Body of pancreas (tissue), 4 donors: ENCODE results near the gene TBC1D4. TPM values are rescaled to one million over a fixed set of nuclear protein-coding genes. Genes with fewer than 3 reads are reported as not detected.
"Not testable (repeated sequence)": the region's sequence is repeated elsewhere in the genome, so short reads cannot be mapped to it uniquely, and the experiment has no call there.

Source experiments
- ATAC-seq: fragments of 150-250 bp; one replicate; pipeline ENCODE4 v1.9.1; 2016
- DNase-seq, 4 donors: peaks; one replicate each; pipeline ENCODE4 v3.0.0-alpha.2; 2019
- H3K27ac ChIP-seq, 4 donors: fragments of 200-600 bp; sonication (generic); 1 replicate in 3 of 4; 2 replicates in 1 of 4; pipeline versions ENCODE4 v1.5.1 to v1.6.1; 2016 to 2019; ENCODE audit warnings: mild to moderate bottlenecking in 1 of 4, mixed read lengths in 1 of 4, moderate library complexity in 1 of 4
- H3K27me3 ChIP-seq, 2 donors: fragments of 200-600 bp; sonication (generic); one replicate each; pipeline ENCODE4 v1.6.0; 2016; ENCODE audit warnings: mild to moderate bottlenecking in 1 of 2
- H3K36me3 ChIP-seq, 2 donors: fragments of 200-600 bp; sonication (generic); replicated peaks in 1 of 2; 2 replicates each; pipeline ENCODE4 v1.5.1; 2016; ENCODE audit warnings: low read depth in 2 of 2; ENCODE audit not compliant: insufficient read depth in 1 of 2
- H3K4me1 ChIP-seq: fragments of 200-600 bp; sonication (generic); one replicate; pipeline ENCODE4 v1.6.0; 2016
- H3K4me3 ChIP-seq, 2 donors: fragments of 200-600 bp; sonication (generic); 1 replicate in 1 of 2; 2 replicates in 1 of 2; pipeline ENCODE4 v1.5.1; 2016 to 2019
- H3K9me3 ChIP-seq, 3 donors: fragments of 200-600 bp; sonication (generic); 1 replicate in 2 of 3; 2 replicates in 1 of 3; pipeline ENCODE4 v1.5.1; 2016
- CTCF ChIP-seq, 7 experiments: fragments of 450-650 bp in 4 of 7; fragments of 200-600 bp in 3 of 7; sonication (generic) in 3 of 7; IDR thresholded peaks; one replicate each; pipeline ENCODE4 v1.5.1; 2016 to 2019; ENCODE audit warnings: antibody characterized with exemption in 7 of 7
- POLR2A ChIP-seq, 3 donors: fragments of 450-650 bp; IDR thresholded peaks; one replicate each; pipeline ENCODE4 v1.6.1; 2016; ENCODE audit warnings: antibody characterized with exemption in 3 of 3, mild to moderate bottlenecking in 2 of 3
- WGBS, 2 donors: methylation state at CpG; one replicate each; pipeline ENCODE4 v1.1.5; 2017; 5-methylcytosine and 5-hydroxymethylcytosine counted together
- intact Hi-C: fragments of 100-400 bp; cut with DNase I; formaldehyde crosslinking; loops from one replicate; pipeline ENCODE4 v1.15.1; 2023
- total RNA-seq, 2 donors: library from RNA; depleted of rRNA; stranded (reverse); fragments of >200 nt; gene quantifications; one replicate each; pipeline ENCODE4 v1.1.0, GENCODE V29; 2016

TBC1D4 gene
- total RNA-seq, 2 donors from 2014 or later = 28.3 to 29.7 TPM

- Histone ChIP-seq H3K36me3 (peaks cover 0 to 2% of the 10 kb centered on the region in 2 donors), H3K27ac (no peak overlapping the region), H3K4me3 (no peak overlapping the region), H3K4me1 (no peaks in the 10 kb centered on the region), H3K27me3 (no peaks in the 10 kb centered on the region), H3K9me3 (peaks cover 0 to 7% (median 0%) of the 10 kb centered on the region in 3 donors)
- WGBS, 2 donors = 77 to 84% methylated on average over 8 of the region's 8 CpGs
- no peak for DNase-seq
- TF ChIP-seq CTCF (IDR thresholded peaks at IDR 0.05) (no peak), POLR2A (IDR thresholded peaks at IDR 0.05) (no peak)
- ATAC-seq = no peak
- intact Hi-C loops = no loop called here
These were observed 202.1 kb downstream of the TBC1D4 start for GRCh38 chr13:75279834-75280369.

- H3K4me3 ChIP-seq, H3K4me1 ChIP-seq, DNase-seq, H3K9me3 ChIP-seq, H3K27me3 ChIP-seq, H3K36me3 ChIP-seq, H3K27ac ChIP-seq, ATAC-seq, intact Hi-C loops: not testable (repeated sequence)
- 92 to 93% methylated on average over 4 of the region's 4 CpGs for WGBS, 2 donors
These were observed 208.3 kb downstream of the TBC1D4 start for GRCh38 chr13:75273695-75274094.

- intact Hi-C loops = no loop called here
- 90 to 95% methylated on average over 1 of the region's 1 CpG for WGBS, 2 donors
- Histone ChIP-seq H3K27me3 (no peaks in the 10 kb centered on the region), H3K27ac (no peak overlapping the region), H3K4me3 (no peak overlapping the region), H3K9me3 (no peaks in the 10 kb centered on the region), H3K36me3 (no peaks in the 10 kb centered on the region), H3K4me1 (no peaks in the 10 kb centered on the region)
- TF ChIP-seq POLR2A (IDR thresholded peaks at IDR 0.05) = no peak
- DNase-seq (no peak), ATAC-seq (no peak)
These were observed 210.1 kb downstream of the TBC1D4 start for GRCh38 chr13:75271846-75272245.

GRCh38 chr13:75268481-75268880 lies 213.5 kb downstream of the TBC1D4 start:
- H3K36me3 ChIP-seq, DNase-seq, H3K27me3 ChIP-seq, H3K27ac ChIP-seq, intact Hi-C loops, ATAC-seq, H3K4me3 ChIP-seq, H3K4me1 ChIP-seq, H3K9me3 ChIP-seq: not testable (repeated sequence)
- 94 to 95% methylated on average over 3 to 24 of the region's 24 CpGs for whole genome bisulfite sequencing, 2 donors

- WGBS, 2 donors = 75 to 83% methylated on average over 2 of the region's 2 CpGs
- H3K9me3 ChIP-seq = no peaks in the 10 kb centered on the region
- ATAC-seq (no peak), DNase-seq (no peak)
- no peaks in the 10 kb centered on the region for H3K4me1 ChIP-seq
- H3K27me3 ChIP-seq = no peaks in the 10 kb centered on the region
- TF ChIP-seq POLR2A (IDR thresholded peaks at IDR 0.05) = no peak
- no peak for TF ChIP-seq CTCF (IDR thresholded peaks at IDR 0.05)
- no peaks in the 10 kb centered on the region for H3K36me3 ChIP-seq
- intact Hi-C loops = no loop called here
- H3K4me3 ChIP-seq = no peak overlapping the region
- H3K27ac ChIP-seq = no peak overlapping the region
These were observed 217.4 kb downstream of the TBC1D4 start for GRCh38 chr13:75264611-75265010.

GRCh38 chr13:75263741-75264407 lies 218.1 kb downstream of the TBC1D4 start:
- Histone ChIP-seq H3K4me1 (no peaks in the 10 kb centered on the region), H3K9me3 (no peaks in the 10 kb centered on the region), H3K4me3 (no peak overlapping the region), H3K36me3 (no peaks in the 10 kb centered on the region), H3K27ac (no peak overlapping the region), H3K27me3 (no peaks in the 10 kb centered on the region)
- DNase-seq (no peak), ATAC-seq (no peak)
- no peak for TF ChIP-seq POLR2A (IDR thresholded peaks at IDR 0.05)
- 71 to 89% methylated on average over 1 of the region's 1 CpG for WGBS, 2 donors
- intact Hi-C loops = no loop called here
